CD8-positive, alpha-beta memory T cell (primary cell): ENCODE data around the gene SYNE2. TPM values are rescaled to one million over a fixed set of nuclear protein-coding genes. Genes with fewer than 3 reads are reported as not detected.
A peak's percentile ranks its signal among the peaks of the same experiment; 100 is the strongest.
"Not testable (repeated sequence)": the region's sequence is repeated elsewhere in the genome, so short reads cannot be mapped to it uniquely, and the experiment has no call there.

Experiments
- CTCF ChIA-PET: fragments of 350-600 bp; sonication (Branson Sonifier 250); formaldehyde crosslinking; loops from one replicate; lab custom pipeline; 2021; ENCODE audit warnings: antibody characterized with exemption; lab: Charles Lee
- POLR2A ChIA-PET: fragments of 350-600 bp; sonication (Branson Sonifier 250); formaldehyde crosslinking; loops from one replicate; lab custom pipeline; 2021; ENCODE audit warnings: antibody characterized with exemption; lab: Charles Lee
- DNase-seq, 5 donors: peaks; one replicate each; pipeline versions ENCODE4 v3.0.0 to v3.0.0-alpha.2; 2020 to 2022; ENCODE audit warnings: mixed read lengths in 1 of 5
- H3K27ac ChIP-seq: one replicate; pipeline ENCODE4 v1.7.0; 2013; ENCODE audit warnings: low read depth, mild to moderate bottlenecking, low read length, moderate library complexity
- H3K27me3 ChIP-seq: 2 replicates; pipeline ENCODE4 v1.7.0; 2013; ENCODE audit warnings: low read length, mild to moderate bottlenecking; ENCODE audit not compliant: insufficient read depth, poor library complexity, severe bottlenecking
- H3K36me3 ChIP-seq: 2 replicates; pipeline ENCODE4 v1.7.0; 2013; ENCODE audit warnings: mild to moderate bottlenecking, low read length, moderate library complexity; ENCODE audit not compliant: insufficient read depth
- H3K4me1 ChIP-seq: 2 replicates; pipeline ENCODE4 v1.7.0; 2013; ENCODE audit warnings: mild to moderate bottlenecking, low read length, moderate library complexity; ENCODE audit not compliant: insufficient read depth
- H3K4me3 ChIP-seq: 2 replicates; pipeline ENCODE4 v1.7.0; 2013; ENCODE audit warnings: mild to moderate bottlenecking, low read length
- H3K9me3 ChIP-seq: 2 replicates; pipeline ENCODE4 v1.7.0; 2013; ENCODE audit warnings: mild to moderate bottlenecking, low read length
- H3K27ac Mint-ChIP-seq, 8 donors: one replicate each; pipeline ENCODE4 v1.8.0; 2020 to 2021; ENCODE audit warnings: mixed read lengths in 8 of 8, mild to moderate bottlenecking in 6 of 8, inconsistent platforms in 3 of 8, moderate library complexity in 3 of 8
- H3K27me3 Mint-ChIP-seq, 2 donors: one replicate each; pipeline ENCODE4 v1.8.0; 2020 to 2021; ENCODE audit warnings: mixed read lengths in 2 of 2, mild to moderate bottlenecking in 1 of 2, moderate library complexity in 1 of 2
- H3K36me3 Mint-ChIP-seq, 3 donors: one replicate each; pipeline ENCODE4 v1.8.0; 2020 to 2021; ENCODE audit warnings: mixed read lengths in 3 of 3, inconsistent platforms in 1 of 3, mild to moderate bottlenecking in 1 of 3
- H3K4me1 Mint-ChIP-seq, 3 donors: one replicate each; pipeline ENCODE4 v1.8.0; 2020 to 2021; ENCODE audit warnings: mixed read lengths in 3 of 3, inconsistent platforms in 1 of 3, mild to moderate bottlenecking in 1 of 3
- H3K4me3 Mint-ChIP-seq, 7 donors: one replicate each; pipeline ENCODE4 v1.8.0; 2020 to 2021; ENCODE audit warnings: mixed read lengths in 7 of 7, mild to moderate bottlenecking in 6 of 7, moderate library complexity in 4 of 7, inconsistent platforms in 2 of 7
- H3K9me3 Mint-ChIP-seq, 5 donors: one replicate each; pipeline ENCODE4 v1.8.0; 2020 to 2022; ENCODE audit warnings: mixed read lengths in 5 of 5, mild to moderate bottlenecking in 3 of 5, moderate library complexity in 2 of 5, inconsistent platforms in 1 of 5
- polyA plus RNA-seq: library from polyadenylated mRNA; unstranded; fragments of 300-500 nt; fragmentation: Illumina TruSeq; gene quantifications from one replicate; pipeline ENCODE4 v1.2.3, GENCODE V29; 2021
- total RNA-seq, 2 experiments: library from RNA; stranded (reverse); gene quantifications; one replicate each; pipeline ENCODE4 v1.2.3, GENCODE V29; 2021

The SYNE2 gene
- total and polyA plus RNA-seq, 3 experiments from 2014 or later = 45.2 to 104 (median 45.6) TPM

DNA sequence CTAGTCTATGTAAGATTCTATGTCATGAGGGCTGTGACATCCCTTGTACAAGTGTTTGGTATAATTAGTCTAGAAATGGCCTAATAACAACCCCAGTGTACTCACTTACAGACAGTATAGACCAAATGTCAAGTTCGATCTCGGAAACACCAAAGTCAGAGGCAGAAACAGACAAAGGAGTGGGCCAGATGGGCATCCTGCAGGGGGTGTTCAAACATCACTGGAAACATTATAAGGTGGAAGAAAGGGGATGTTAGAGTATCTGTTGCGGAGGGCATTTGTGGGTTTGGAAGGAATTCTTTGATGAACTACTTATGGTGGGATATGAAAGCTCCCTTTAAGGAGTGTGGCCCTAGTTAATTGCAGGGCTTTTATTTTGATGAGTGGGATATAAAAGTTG is 306.8 kb downstream of the SYNE2 start:
- Histone ChIP-seq H3K27me3 (no peaks in the 10 kb centered on the region), H3K27ac (no peak overlapping the region)
- peak overlapping the region in 4 of 8 donors; percentile 20 to 64 (median 54) for H3K27ac Mint-ChIP-seq

DNA sequence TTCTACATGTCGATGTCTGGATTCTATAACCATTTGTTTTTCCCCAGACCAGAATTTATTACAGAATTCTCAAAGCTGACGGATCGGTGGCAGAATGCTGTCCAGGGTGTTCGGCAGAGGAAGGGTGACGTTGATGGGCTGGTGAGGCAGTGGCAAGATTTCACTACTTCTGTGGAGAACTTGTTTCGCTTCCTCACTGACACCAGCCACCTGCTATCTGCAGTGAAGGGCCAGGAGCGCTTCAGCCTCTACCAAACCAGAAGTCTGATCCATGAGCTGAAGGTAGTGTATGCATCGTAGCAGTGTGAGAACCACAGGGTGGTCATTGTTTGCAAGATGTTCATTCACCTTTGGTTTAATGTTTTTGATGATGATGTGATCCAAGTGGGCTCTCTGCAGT is 317.4 kb downstream of the SYNE2 start:
- Mint-ChIP-seq H3K4me3 (peak overlapping the region in 1 of 7 donors; percentile 51), H3K36me3 (peaks cover 0 to 86% (median 28%) of the 10 kb centered on the region in 3 donors), H3K27ac (peak overlapping the region in 1 of 8 donors; percentile 9), H3K9me3 (no peaks in the 10 kb centered on the region), H3K4me1 (peaks cover 0 to 2% (median 0%) of the 10 kb centered on the region in 3 donors), H3K27me3 (no peaks in the 10 kb centered on the region)
- H3K27me3 ChIP-seq = no peaks in the 10 kb centered on the region
- no peak for DNase-seq
- H3K36me3 ChIP-seq = peaks cover 57% of the 10 kb centered on the region
- H3K9me3 ChIP-seq = no peaks in the 10 kb centered on the region
- H3K4me1 ChIP-seq = no peaks in the 10 kb centered on the region
- no peak overlapping the region for H3K27ac ChIP-seq
- H3K4me3 ChIP-seq = no peak overlapping the region
- ChIA-PET POLR2A (no interaction called here), CTCF (no interaction called here)

More for the DNA sequence above, 306.8 kb downstream of the SYNE2 start:
- DNase-seq = no peak
- POLR2A ChIA-PET = no interaction called here
- no peaks in the 10 kb centered on the region for H3K9me3 ChIP-seq
- H3K4me3 Mint-ChIP-seq = no peak overlapping the region
- H3K4me1 ChIP-seq = no peaks in the 10 kb centered on the region
- CTCF ChIA-PET = no interaction called here
- peaks cover 4 to 90% (median 50%) of the 10 kb centered on the region in 3 donors for H3K36me3 Mint-ChIP-seq
- no peaks in the 10 kb centered on the region for H3K4me1 Mint-ChIP-seq
- H3K4me3 ChIP-seq = no peak overlapping the region
- H3K27me3 Mint-ChIP-seq = peaks cover 0 to under 1% of the 10 kb centered on the region in 2 donors
- H3K36me3 ChIP-seq = peaks cover 29% of the 10 kb centered on the region
- no peaks in the 10 kb centered on the region for H3K9me3 Mint-ChIP-seq

DNA sequence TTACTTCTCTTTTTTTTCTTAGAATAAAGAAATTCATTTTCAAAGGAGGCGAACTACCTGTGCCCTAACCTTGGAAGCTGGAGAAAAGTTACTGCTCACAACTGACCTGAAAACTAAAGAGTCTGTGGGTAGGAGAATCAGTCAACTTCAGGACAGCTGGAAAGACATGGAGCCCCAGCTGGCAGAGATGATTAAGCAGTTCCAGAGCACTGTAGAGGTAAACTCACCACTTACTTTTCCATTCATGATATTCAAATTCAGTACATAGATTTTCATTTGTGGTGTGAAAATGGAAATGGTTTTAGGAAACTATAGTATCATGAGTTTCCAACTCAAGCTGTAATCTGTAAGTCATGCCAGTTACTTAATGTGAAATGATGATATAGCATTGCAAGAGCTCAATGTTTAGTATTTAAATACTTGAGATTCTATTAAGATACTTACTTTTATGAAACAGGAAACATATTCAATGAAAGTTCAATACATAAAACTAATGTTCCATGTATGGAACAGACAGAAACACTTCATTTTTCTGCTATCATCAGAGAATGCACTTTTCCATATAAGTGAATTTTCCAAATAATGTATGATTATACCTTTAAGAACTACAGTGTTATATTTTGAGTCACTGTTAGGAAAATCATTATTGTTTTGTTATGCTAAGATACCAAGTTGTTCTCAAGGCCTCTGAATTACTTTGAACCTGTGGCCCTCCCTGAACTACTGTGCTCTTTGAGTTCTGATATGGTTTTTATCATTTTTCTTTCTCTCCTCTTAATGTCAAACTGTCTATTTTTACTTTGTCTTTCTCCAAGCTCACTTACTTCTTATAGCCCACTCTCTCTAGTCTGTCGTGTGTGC is 322.3 kb downstream of the SYNE2 start:
- peak overlapping the region in 5 of 8 donors; percentile 4 to 79 (median 50) for H3K27ac Mint-ChIP-seq
- H3K4me1 ChIP-seq = no peaks in the 10 kb centered on the region
- H3K4me1 Mint-ChIP-seq = peaks cover 0 to 3% (median 2%) of the 10 kb centered on the region in 3 donors
- H3K4me3 ChIP-seq = no peak overlapping the region
- H3K36me3 Mint-ChIP-seq = peaks cover 0 to 79% (median 39%) of the 10 kb centered on the region in 3 donors
- H3K4me3 Mint-ChIP-seq = no peak overlapping the region
- POLR2A ChIA-PET = no interaction called here
- H3K9me3 ChIP-seq = no peaks in the 10 kb centered on the region
- CTCF ChIA-PET = no interaction called here
- H3K27me3 Mint-ChIP-seq = no peaks in the 10 kb centered on the region
- H3K27me3 ChIP-seq = no peaks in the 10 kb centered on the region
- no peaks in the 10 kb centered on the region for H3K9me3 Mint-ChIP-seq
- peaks cover 30% of the 10 kb centered on the region for H3K36me3 ChIP-seq
- H3K27ac ChIP-seq = no peak overlapping the region
- DNase-seq = no peak

DNA sequence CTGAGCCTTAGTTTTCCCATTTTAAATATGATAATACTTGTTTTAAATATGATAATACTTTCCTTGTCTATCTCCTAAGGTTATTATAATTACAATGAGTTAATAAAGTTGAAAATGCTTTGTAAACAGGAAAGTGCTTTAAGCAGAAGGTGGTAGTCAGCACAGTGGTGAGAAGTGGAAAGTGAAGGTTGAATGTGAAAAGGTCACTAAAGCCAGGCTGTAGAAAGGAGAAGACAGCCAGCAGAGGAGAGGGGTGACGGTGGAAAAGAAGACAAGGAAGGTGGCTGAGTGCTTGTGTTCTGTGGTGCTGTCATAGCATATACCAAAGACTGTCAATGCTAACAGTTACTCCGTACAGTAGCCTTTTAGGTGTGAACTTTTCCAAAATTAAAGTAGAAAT is 323.5 kb downstream of the SYNE2 start:
- H3K27ac ChIP-seq = no peak overlapping the region
- CTCF ChIA-PET = no interaction called here
- POLR2A ChIA-PET = no interaction called here
- no peak overlapping the region for H3K4me3 ChIP-seq
- H3K36me3 ChIP-seq = peaks cover 29% of the 10 kb centered on the region
- no peak for DNase-seq
- Mint-ChIP-seq H3K4me1 (peaks cover 0 to 3% (median 2%) of the 10 kb centered on the region in 3 donors), H3K4me3 (no peak overlapping the region), H3K36me3 (peaks cover 0 to 79% (median 39%) of the 10 kb centered on the region in 3 donors), H3K9me3 (no peaks in the 10 kb centered on the region), H3K27ac (peak overlapping the region in 4 of 8 donors; percentile 19 to 81 (median 38)), H3K27me3 (no peaks in the 10 kb centered on the region)
- H3K4me1 ChIP-seq = no peaks in the 10 kb centered on the region
- no peaks in the 10 kb centered on the region for H3K27me3 ChIP-seq
- H3K9me3 ChIP-seq = no peaks in the 10 kb centered on the region

DNA sequence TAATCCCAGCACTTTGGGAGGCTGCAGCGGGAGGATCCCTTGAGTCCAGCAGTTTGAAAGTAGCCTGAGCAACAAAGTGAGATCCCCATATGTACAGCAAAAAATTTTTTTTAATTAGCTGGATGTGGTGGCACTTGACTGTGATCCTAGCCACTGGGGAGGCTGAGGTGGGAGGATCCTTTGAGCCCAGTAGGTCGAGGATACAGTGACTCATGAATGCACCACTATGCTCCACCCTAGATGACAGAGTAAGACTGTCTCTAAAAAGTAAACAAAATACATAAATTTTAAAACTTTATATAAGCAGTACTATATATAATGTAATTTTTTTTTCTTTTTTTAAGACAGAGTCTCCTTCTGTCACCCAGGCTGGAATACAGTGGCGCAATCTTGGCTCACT is 326.0 kb downstream of the SYNE2 start:
- H3K36me3 Mint-ChIP-seq = peaks cover 0 to 74% (median 33%) of the 10 kb centered on the region in 3 donors
- H3K36me3 ChIP-seq = peaks cover 26% of the 10 kb centered on the region

DNA sequence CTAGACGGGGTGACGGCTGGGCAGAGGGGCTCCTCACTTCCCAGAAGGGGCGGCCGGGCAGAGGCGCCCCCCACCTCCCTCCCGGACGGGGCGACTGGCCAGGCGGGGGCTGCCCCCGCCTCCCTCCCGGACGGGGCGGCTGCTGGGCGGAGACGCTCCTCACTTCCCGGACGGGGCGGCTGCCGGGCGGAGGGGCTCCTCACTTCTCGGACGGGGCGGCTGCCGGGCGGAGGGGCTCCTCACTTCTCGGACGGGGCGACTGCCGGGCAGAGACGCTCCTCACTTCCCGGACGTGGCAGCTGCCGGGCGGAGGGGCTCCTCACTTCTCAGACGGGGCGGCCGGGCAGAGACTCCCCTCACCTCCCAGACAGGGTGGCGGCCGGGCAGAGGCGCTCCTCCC is 330.1 kb downstream of the SYNE2 start:
- H3K4me1 Mint-ChIP-seq, H3K9me3 Mint-ChIP-seq, H3K27me3 ChIP-seq, H3K4me1 ChIP-seq, H3K9me3 ChIP-seq, H3K27ac Mint-ChIP-seq, H3K4me3 ChIP-seq, POLR2A ChIA-PET, H3K27ac ChIP-seq, H3K27me3 Mint-ChIP-seq, DNase-seq, CTCF ChIA-PET, H3K4me3 Mint-ChIP-seq: not testable (repeated sequence)
- H3K36me3 ChIP-seq = peaks cover 38% of the 10 kb centered on the region
- peaks cover 0 to 75% (median 32%) of the 10 kb centered on the region in 3 donors for H3K36me3 Mint-ChIP-seq

More for the DNA sequence above, 326.0 kb downstream of the SYNE2 start:
- ChIA-PET POLR2A (no interaction called here), CTCF (no interaction called here)
- no peaks in the 10 kb centered on the region for H3K4me1 ChIP-seq
- no peaks in the 10 kb centered on the region for H3K27me3 Mint-ChIP-seq
- H3K4me3 ChIP-seq = no peak overlapping the region
- no peak overlapping the region for H3K27ac Mint-ChIP-seq
- H3K4me1 Mint-ChIP-seq = peaks cover 0 to 3% (median 0%) of the 10 kb centered on the region in 3 donors
- no peaks in the 10 kb centered on the region for H3K27me3 ChIP-seq
- H3K9me3 ChIP-seq = no peaks in the 10 kb centered on the region
- no peak overlapping the region for H3K27ac ChIP-seq
- H3K4me3 Mint-ChIP-seq = no peak overlapping the region
- no peak for DNase-seq
- no peaks in the 10 kb centered on the region for H3K9me3 Mint-ChIP-seq

DNA sequence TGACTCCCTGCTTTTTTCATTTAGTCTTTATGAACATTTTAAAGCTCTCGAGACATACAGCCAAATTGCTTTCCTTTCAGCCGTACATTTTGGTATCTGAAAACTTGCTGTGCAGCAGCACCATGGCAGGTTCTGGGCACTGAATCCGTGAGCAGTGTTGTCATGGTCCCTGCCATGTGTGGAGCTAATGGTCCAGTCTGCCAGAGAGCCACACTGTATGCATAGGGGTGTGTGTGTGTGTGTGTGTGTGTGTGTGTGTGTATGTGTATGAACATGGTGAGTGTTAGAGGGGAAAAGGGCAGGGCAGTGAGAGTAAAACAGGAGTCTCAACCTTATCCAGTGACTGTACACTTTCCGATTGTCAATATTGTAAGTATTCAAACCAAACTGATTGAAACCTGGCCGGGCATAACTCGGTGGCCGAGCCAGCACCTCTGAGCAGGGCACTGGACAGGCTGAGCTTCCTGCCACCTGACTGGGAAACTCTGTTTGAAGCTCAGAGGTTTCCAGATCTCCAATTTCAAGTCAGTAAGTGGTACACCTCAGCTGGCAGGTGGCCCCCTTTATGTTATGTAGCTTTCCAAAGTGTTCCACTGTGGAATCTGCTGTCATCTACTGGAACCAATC is 331.4 kb downstream of the SYNE2 start:
- H3K9me3 Mint-ChIP-seq = no peaks in the 10 kb centered on the region
- Histone ChIP-seq H3K4me1 (no peaks in the 10 kb centered on the region), H3K4me3 (no peak overlapping the region), H3K27ac (no peak overlapping the region), H3K27me3 (no peaks in the 10 kb centered on the region), H3K9me3 (no peaks in the 10 kb centered on the region), H3K36me3 (peaks cover 36% of the 10 kb centered on the region)
- CTCF ChIA-PET = no interaction called here
- no peak overlapping the region for H3K4me3 Mint-ChIP-seq
- H3K27me3 Mint-ChIP-seq = no peaks in the 10 kb centered on the region
- no peak for DNase-seq
- POLR2A ChIA-PET = interaction anchor here (0.9 kb wide), 1 partner anchor 19 kb away, joined by 3 read pairs; no protein-coding TSS in a partner anchor
- H3K27ac Mint-ChIP-seq = peak overlapping the region in 3 of 8 donors; percentile 19 to 37 (median 29)
- H3K4me1 Mint-ChIP-seq = peaks cover 0 to 5% (median 0%) of the 10 kb centered on the region in 3 donors
- H3K36me3 Mint-ChIP-seq = peaks cover 8 to 79% (median 31%) of the 10 kb centered on the region in 3 donors

DNA sequence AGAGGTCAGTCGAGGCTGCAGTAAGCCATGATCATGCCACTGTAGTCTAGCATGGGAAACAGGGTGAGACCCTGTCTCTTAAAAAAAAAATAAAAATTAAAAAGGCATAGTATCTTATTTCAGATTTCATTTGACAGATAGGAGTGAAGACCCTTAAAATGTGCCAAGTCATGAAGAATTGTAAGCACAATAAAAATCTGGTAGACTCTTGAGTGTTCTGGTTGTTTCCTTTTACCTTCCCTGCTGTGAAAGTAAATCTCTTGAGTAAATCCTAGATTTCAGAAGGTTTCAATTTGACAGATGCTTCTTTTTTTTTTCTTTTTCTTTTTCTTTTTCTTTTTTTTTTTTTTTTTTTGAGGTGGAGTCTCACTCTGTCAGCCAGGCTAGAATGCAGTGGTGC is 332.4 kb downstream of the SYNE2 start:
- Mint-ChIP-seq H3K27ac (peak overlapping the region in 2 of 8 donors; percentile 38 to 43), H3K4me3 (no peak overlapping the region), H3K27me3 (no peaks in the 10 kb centered on the region), H3K9me3 (no peaks in the 10 kb centered on the region), H3K4me1 (peaks cover 0 to 5% (median 0%) of the 10 kb centered on the region in 3 donors), H3K36me3 (peaks cover 8 to 79% (median 29%) of the 10 kb centered on the region in 3 donors)
- POLR2A ChIA-PET = no interaction called here
- no peaks in the 10 kb centered on the region for H3K4me1 ChIP-seq
- H3K4me3 ChIP-seq = no peak overlapping the region
- CTCF ChIA-PET = no interaction called here
- H3K27me3 ChIP-seq = no peaks in the 10 kb centered on the region
- DNase-seq = no peak
- H3K27ac ChIP-seq = no peak overlapping the region
- H3K9me3 ChIP-seq = no peaks in the 10 kb centered on the region
- H3K36me3 ChIP-seq = peaks cover 29% of the 10 kb centered on the region
